ENCODE data around the gene ERLEC1. TPM values are rescaled to one million over a fixed set of nuclear protein-coding genes. Genes with fewer than 3 reads are reported as not detected.

ERLEC1 gene
- total RNA-seq, 1 experiment from 2014 or later: 21.6 TPM

- no peak overlapping the region for H2BK12ac ChIP-seq (ENCODE audit: insufficient read length, low read depth, low read length)
- H4K20me1 ChIP-seq (ENCODE audit: control insufficient read depth, insufficient read depth, insufficient read length): peaks cover 5% of the 10 kb centered on the region
- peaks cover 7% of the 10 kb centered on the region for H3K79me1 ChIP-seq (ENCODE audit: insufficient read depth, low read depth, low read length, poor library complexity, severe bottlenecking)
- H3K56ac ChIP-seq (ENCODE audit: insufficient read length, low read depth, low read length): no peak overlapping the region
- peaks cover 31% of the 10 kb centered on the region; the same call in 1 of the 2 replicates for H3K79me2 ChIP-seq (ENCODE audit: insufficient read depth, low read length)
- no peak for DNase-seq
- H3K18ac ChIP-seq (ENCODE audit: insufficient read length, low read depth, low read length): no peak overlapping the region
- peak overlapping the region; percentile 97 to 99 for H3K4me3 Mint-ChIP-seq
- H2BK5ac ChIP-seq (ENCODE audit: insufficient read length, low read length): no peak overlapping the region
- no peak overlapping the region for H4K5ac ChIP-seq (ENCODE audit: insufficient read length, low read depth, low read length)
- H3K4ac ChIP-seq (ENCODE audit: low read depth, low read length): no peak overlapping the region
- H3K23ac ChIP-seq (ENCODE audit: insufficient read length, low read depth, low read length): no peak overlapping the region
- no peaks in the 10 kb centered on the region for H3K9me3 ChIP-seq (ENCODE audit: control insufficient read depth, low read depth, low read length)
- H4K8ac ChIP-seq (replicated peaks; ENCODE audit: insufficient read length, low read depth, low read length): no peak overlapping the region
- H4K91ac ChIP-seq (ENCODE audit: insufficient read length, low read depth, low read length): no peak overlapping the region
- no peaks in the 10 kb centered on the region for H3K27me3 Mint-ChIP-seq (ENCODE audit: low read depth)
- no peak overlapping the region for H3K27ac ChIP-seq (ENCODE audit: insufficient read length, low read depth, low read length)
- TF ChIP-seq CTCF (conservative IDR thresholded peaks at IDR 0.05): no peak
- no peak overlapping the region for H2BK120ac ChIP-seq (ENCODE audit: low read depth, low read length, poor library complexity, severe bottlenecking)
- no peak overlapping the region for H2BK15ac ChIP-seq (ENCODE audit: low read depth, low read length)
- no peaks in the 10 kb centered on the region for H3K9me3 Mint-ChIP-seq
- no peaks in the 10 kb centered on the region for H3K27me3 ChIP-seq (ENCODE audit: insufficient read depth, low read length)
- peak overlapping the region; percentile 100 for H3K4me2 ChIP-seq (ENCODE audit: insufficient read depth, insufficient read length, low read length)
- H2BK20ac ChIP-seq (ENCODE audit: low read depth, low read length, poor library complexity, severe bottlenecking): no peak overlapping the region
- H3K9ac ChIP-seq (ENCODE audit: extremely low read depth, insufficient read length, low read length): peak overlapping the region; percentile 44
- no CpG with 5 or more reads among the region's 11 CpGs for WGBS (ENCODE audit: extremely low coverage, insufficient read length, low lambda C conversion rate)
- peak overlapping the region in 1 of 3 experiments; percentile 47; a peak in 2 of 7 replicates for H3K27ac Mint-ChIP-seq
- no peak overlapping the region for H2AFZ ChIP-seq (ENCODE audit: low read length)
- H3K36me3 Mint-ChIP-seq (ENCODE audit: insufficient read depth in 1 of 3, low read depth in 3 of 3): peaks cover 6 to 14% (median 8%) of the 10 kb centered on the region in 3 experiments; a peak in 4 of 7 replicates
- no peak overlapping the region for H3K14ac ChIP-seq (ENCODE audit: insufficient read depth, low read length)
- no peak overlapping the region for H2AK5ac ChIP-seq (ENCODE audit: insufficient read length, low read length)
- H3K4me1 ChIP-seq (ENCODE audit: insufficient read depth, low read length): no peaks in the 10 kb centered on the region
- no peak overlapping the region for H3T11ph ChIP-seq (ENCODE audit: low read length)
- H3K23me2 ChIP-seq (ENCODE audit: insufficient read length, low read depth, low read length, poor library complexity, severe bottlenecking): peaks cover 15% of the 10 kb centered on the region
- peaks cover 41 to 43% of the 10 kb centered on the region in 2 experiments for H3K4me1 Mint-ChIP-seq
Measured at GRCh38 chr2:53785366-53785765, 1.5 kb upstream of the ERLEC1 start.
